OCI-LY7 (cell line): ENCODE results near the gene CTNNA3. TPM values are rescaled to one million over a fixed set of nuclear protein-coding genes. Genes with fewer than 3 reads are reported as not detected.

Experiments used
- BruUV-seq: library from RNA; stranded (reverse); fragments of 400-500 nt; replicated peaks from 2 replicates; lab custom pipeline; 2021; lab: Mats Ljungman, UMichigan
- CTCF ChIA-PET: fragments of 300-600 bp; sonication (Branson Sonifier 250); formaldehyde crosslinking; loops from one replicate; lab custom pipeline; 2022; ENCODE audit warnings: antibody characterized with exemption; ENCODE audit not compliant: unreplicated experiment; lab: Charles Lee
- POLR2A ChIA-PET: fragments of 300-600 bp; sonication (Branson Sonifier 250); formaldehyde crosslinking; loops from one replicate; lab custom pipeline; 2022; ENCODE audit warnings: antibody characterized with exemption; lab: Charles Lee
- DNase-seq: peaks from one replicate; pipeline ENCODE4 v3.0.0-alpha.2; 2015; ENCODE audit warnings: low spot score
- H2AFZ ChIP-seq: fragments of 200-600 bp; sonication (generic), shearing (Covaris generic); 2 replicates; pipeline ENCODE4 v1.6.1; 2014; ENCODE audit warnings: mild to moderate bottlenecking, antibody characterized with exemption, low read length, moderate library complexity
- H3K27ac ChIP-seq: fragments of 200-600 bp; sonication (generic); 2 replicates; pipeline ENCODE4 v1.5.1; 2014; ENCODE audit warnings: mixed run types, low read depth, mild to moderate bottlenecking, moderate library complexity, low read length, inconsistent platforms; ENCODE audit not compliant: poor library complexity, severe bottlenecking
- H3K36me3 ChIP-seq: fragments of 200-600 bp; sonication (generic); 2 replicates; pipeline ENCODE4 v1.6.1; 2014; ENCODE audit warnings: mild to moderate bottlenecking, antibody characterized with exemption, low read length, moderate library complexity, mixed read lengths; ENCODE audit not compliant: insufficient read depth
- H3K4me1 ChIP-seq: fragments of 200-600 bp; sonication (generic); 2 replicates; pipeline ENCODE4 v1.5.1; 2014; ENCODE audit warnings: mild to moderate bottlenecking, low read length; ENCODE audit not compliant: insufficient read depth, poor library complexity, severe bottlenecking
- H3K4me2 ChIP-seq: fragments of 200-600 bp; sonication (generic); 2 replicates; pipeline ENCODE4 v1.6.1; 2014; ENCODE audit warnings: mild to moderate bottlenecking, low read length
- H3K4me3 ChIP-seq: fragments of 200-600 bp; sonication (generic); 2 replicates; pipeline ENCODE4 v1.5.1; 2014; ENCODE audit warnings: mild to moderate bottlenecking, low read depth, low read length; ENCODE audit not compliant: poor library complexity, severe bottlenecking
- H3K79me2 ChIP-seq: fragments of 200-600 bp; sonication (generic); 2 replicates; pipeline ENCODE4 v1.6.1; 2016; ENCODE audit warnings: low read depth, mild to moderate bottlenecking, low read length, moderate library complexity, mixed read lengths; ENCODE audit not compliant: insufficient read depth
- H3K9me2 ChIP-seq: fragments of 200-600 bp; sonication (generic); 2 replicates; pipeline ENCODE4 v1.6.1; 2016; ENCODE audit warnings: mild to moderate bottlenecking, low read length, mixed read lengths; ENCODE audit not compliant: insufficient read depth
- H3K9me3 ChIP-seq: fragments of 200-600 bp; sonication (generic); 2 replicates; pipeline ENCODE4 v1.6.1; 2014; ENCODE audit warnings: mild to moderate bottlenecking, mixed run types, low read length, mixed read lengths
- H4K20me1 ChIP-seq: fragments of 200-600 bp; sonication (generic); 2 replicates; pipeline ENCODE4 v1.6.1; 2014; ENCODE audit warnings: mild to moderate bottlenecking, antibody characterized with exemption, low read length, moderate library complexity, mixed read lengths; ENCODE audit not compliant: insufficient read depth
- EZH2phosphoT487 ChIP-seq: fragments of 200-600 bp; sonication (generic); IDR thresholded peaks from 2 replicates; pipeline ENCODE4 v1.6.1; 2018; ENCODE audit warnings: low read depth, borderline replicate concordance, mild to moderate bottlenecking, mixed run types, antibody characterized with exemption, low read length, moderate library complexity, mixed read lengths
- intact Hi-C: fragments of 100-400 bp; cut with micrococcal nuclease; formaldehyde crosslinking; loops from one replicate; pipeline ENCODE4 v1.10.0; 2022; ENCODE audit not compliant: unreplicated experiment
- total RNA-seq, 2 experiments: library from RNA; depleted of rRNA in 1 of 2; stranded (reverse); fragments of >200 nt in 1 of 2; shearing (Covaris generic) in 1 of 2; gene quantifications; 2 replicates each; pipeline ENCODE4 v1.2.3, GENCODE V29; 2014 to 2022
- TF ChIP-seq, protein P1 (sequence below): fragments of 200-600 bp; sonication (generic); conservative IDR thresholded peaks from 2 replicates; pipeline ENCODE4 v1.5.1; 2014; ENCODE audit warnings: mild to moderate bottlenecking, antibody characterized with exemption, low read length, moderate library complexity, mixed read lengths

Gene CTNNA3
- total RNA-seq, 2 experiments from 2014 or later = not detected

DNA sequence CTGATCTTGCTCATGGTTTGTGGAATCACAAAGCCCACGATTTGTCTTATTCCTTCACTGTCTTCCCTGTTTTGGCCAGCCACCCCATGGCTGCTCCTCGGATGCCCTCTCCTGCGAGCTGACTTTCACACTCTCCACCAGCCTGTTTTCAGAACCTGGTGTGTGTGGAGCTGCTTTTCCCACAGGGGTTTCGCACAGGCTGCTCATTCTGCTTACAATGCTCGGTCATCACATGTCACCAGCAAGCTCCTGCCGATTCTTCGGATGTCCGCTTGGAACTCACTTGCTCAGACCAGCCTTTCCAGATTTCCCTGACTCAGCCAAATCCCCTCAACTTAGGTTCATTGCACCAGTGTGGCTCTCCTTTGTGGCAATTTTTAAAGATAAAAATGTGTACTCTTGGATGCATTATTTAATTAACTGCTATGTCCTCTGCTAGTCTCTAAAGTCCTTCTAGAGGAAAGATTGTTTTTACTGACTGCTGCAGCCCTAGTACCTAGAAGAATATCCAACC is 1788.7 kb downstream of the CTNNA3 start:
- Histone ChIP-seq H2AFZ (no peak overlapping the region), H3K79me2 (no peaks in the 10 kb centered on the region), H4K20me1 (no peaks in the 10 kb centered on the region), H3K4me3 (no peak overlapping the region), H3K9me3 (no peaks in the 10 kb centered on the region), H3K4me1 (no peaks in the 10 kb centered on the region), H3K9me2 (no peaks in the 10 kb centered on the region), H3K36me3 (no peaks in the 10 kb centered on the region), H3K4me2 (no peak overlapping the region), H3K27ac (no peak overlapping the region)
- no peak for TF ChIP-seq EZH2phosphoT487
- TF ChIP-seq, protein P1, sequence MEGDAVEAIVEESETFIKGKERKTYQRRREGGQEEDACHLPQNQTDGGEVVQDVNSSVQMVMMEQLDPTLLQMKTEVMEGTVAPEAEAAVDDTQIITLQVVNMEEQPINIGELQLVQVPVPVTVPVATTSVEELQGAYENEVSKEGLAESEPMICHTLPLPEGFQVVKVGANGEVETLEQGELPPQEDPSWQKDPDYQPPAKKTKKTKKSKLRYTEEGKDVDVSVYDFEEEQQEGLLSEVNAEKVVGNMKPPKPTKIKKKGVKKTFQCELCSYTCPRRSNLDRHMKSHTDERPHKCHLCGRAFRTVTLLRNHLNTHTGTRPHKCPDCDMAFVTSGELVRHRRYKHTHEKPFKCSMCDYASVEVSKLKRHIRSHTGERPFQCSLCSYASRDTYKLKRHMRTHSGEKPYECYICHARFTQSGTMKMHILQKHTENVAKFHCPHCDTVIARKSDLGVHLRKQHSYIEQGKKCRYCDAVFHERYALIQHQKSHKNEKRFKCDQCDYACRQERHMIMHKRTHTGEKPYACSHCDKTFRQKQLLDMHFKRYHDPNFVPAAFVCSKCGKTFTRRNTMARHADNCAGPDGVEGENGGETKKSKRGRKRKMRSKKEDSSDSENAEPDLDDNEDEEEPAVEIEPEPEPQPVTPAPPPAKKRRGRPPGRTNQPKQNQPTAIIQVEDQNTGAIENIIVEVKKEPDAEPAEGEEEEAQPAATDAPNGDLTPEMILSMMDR = no peak
- BruUV-seq = no TSS peak
- POLR2A ChIA-PET = interaction anchor here (0.5 to 1.3 kb wide), 3 partner anchors 16 to 260 kb away, joined by 3 to 5 read pairs (median 3); no protein-coding TSS in a partner anchor
- DNase-seq = no peak
- CTCF ChIA-PET = no interaction called here
- intact Hi-C loops = no loop called here

DNA sequence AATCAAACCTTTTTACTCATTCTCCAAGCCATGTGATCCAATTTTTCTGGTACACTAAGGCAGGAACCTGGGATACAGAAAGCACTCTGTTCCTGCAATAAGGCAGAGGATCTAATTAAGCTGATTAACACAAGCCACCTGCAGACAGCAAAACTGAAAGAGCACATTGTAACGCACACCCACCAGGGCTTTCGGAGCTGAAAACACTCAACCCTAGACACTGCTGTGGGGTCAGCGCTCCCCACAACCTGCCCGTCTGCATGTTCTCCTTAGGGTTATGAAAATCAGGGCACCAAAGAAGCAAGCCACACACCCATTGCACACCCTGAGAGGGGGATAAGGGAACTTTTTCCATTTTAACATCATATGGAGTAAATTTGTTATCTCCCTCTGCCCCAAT is 1792.4 kb downstream of the CTNNA3 start:
- H3K79me2 ChIP-seq = no peaks in the 10 kb centered on the region
- no peaks in the 10 kb centered on the region for H3K9me2 ChIP-seq
- intact Hi-C loops = no loop called here
- H3K9me3 ChIP-seq = no peaks in the 10 kb centered on the region
- ChIA-PET CTCF (no interaction called here), POLR2A (no interaction called here)
- H3K4me3 ChIP-seq = no peak overlapping the region
- no peak for DNase-seq
- no peak overlapping the region for H3K4me2 ChIP-seq
- no peaks in the 10 kb centered on the region for H4K20me1 ChIP-seq
- TF ChIP-seq, protein P1 = no peak
- no peak for TF ChIP-seq EZH2phosphoT487
- no TSS peak for BruUV-seq
- H3K4me1 ChIP-seq = no peaks in the 10 kb centered on the region
- H3K27ac ChIP-seq = no peak overlapping the region
- H3K36me3 ChIP-seq = no peaks in the 10 kb centered on the region
- H2AFZ ChIP-seq = no peak overlapping the region

DNA sequence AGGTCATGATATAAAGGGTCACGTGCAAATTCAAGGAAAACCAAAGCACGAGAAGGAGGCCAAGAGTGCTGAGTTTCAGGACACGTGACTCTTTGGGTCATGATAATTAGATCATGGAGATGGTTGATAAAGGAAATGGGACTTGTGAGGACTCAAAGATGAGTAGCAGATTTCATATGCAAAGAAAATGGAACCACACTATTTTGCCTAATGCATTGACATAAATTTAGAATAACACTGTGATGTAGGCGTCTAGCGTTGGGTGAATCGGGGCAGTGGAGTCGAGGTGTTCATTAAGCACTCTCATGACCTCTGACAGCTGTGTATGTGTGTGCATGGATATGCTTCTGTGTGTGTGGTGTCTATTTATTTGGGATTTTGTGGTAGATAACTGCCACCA is 1795.7 kb downstream of the CTNNA3 start:
- no peaks in the 10 kb centered on the region for H4K20me1 ChIP-seq
- no peaks in the 10 kb centered on the region for H3K4me1 ChIP-seq
- intact Hi-C loops = no loop called here
- H3K36me3 ChIP-seq = no peaks in the 10 kb centered on the region
- no peak for DNase-seq
- BruUV-seq = no TSS peak
- no peak overlapping the region for H2AFZ ChIP-seq
- H3K9me3 ChIP-seq = no peaks in the 10 kb centered on the region
- H3K4me2 ChIP-seq = no peak overlapping the region
- no peaks in the 10 kb centered on the region for H3K79me2 ChIP-seq
- H3K4me3 ChIP-seq = no peak overlapping the region
- ChIA-PET POLR2A (no interaction called here), CTCF (no interaction called here)
- no peaks in the 10 kb centered on the region for H3K9me2 ChIP-seq
- TF ChIP-seq EZH2phosphoT487 = no peak
- TF ChIP-seq, protein P1 = no peak
- no peak overlapping the region for H3K27ac ChIP-seq
